Measurements from ENCODE around the gene PRR19. TPM values are rescaled to one million over a fixed set of nuclear protein-coding genes. Genes with fewer than 3 reads are reported as not detected.

PRR19 gene
- total RNA-seq, 1 experiment from 2014 or later, result 3.6 TPM

DNA sequence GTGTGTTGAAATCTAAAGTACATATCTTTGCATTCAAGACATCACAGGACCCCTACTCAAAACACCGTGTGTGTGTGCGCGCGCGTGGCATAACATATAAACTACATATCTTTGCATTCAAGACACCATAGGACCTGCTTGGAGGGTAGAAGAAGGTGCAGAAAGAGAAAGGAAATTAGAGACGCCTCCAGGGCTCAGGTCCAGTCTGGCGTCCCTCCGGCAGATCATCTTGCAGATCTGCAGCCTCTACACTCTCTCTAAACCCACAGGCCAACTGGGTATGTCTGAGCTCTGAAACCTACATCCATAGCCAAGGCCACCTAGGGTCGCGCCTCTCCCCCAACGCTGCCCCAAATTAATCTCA is 1.2 kb downstream of the PRR19 start:
- BruUV-seq (replicated peaks), result no TSS peak

DNA sequence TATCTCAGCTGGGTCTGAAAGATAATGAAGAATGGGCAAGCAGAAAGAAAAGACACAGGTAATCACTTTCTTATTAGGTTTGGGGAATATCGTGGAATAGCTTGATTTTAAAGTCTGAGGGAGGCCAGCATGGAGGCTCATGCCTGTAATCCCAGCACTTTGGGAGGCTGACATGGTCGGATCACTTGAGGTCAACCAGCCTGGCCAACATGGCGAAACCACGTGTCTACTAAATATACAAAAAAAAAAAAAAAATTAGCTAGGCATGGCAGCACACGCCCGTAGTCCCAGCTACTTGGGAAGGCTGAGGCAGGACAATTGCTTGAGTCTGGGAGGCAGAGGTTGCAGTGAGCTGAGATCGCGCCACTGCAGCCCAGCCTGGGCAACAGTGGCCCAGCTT is 1.9 kb downstream of the PRR19 start:
- intact Hi-C loops (cut with micrococcal nuclease; ENCODE audit: unreplicated experiment), result no loop called here
- Histone ChIP-seq H3K4me1 (ENCODE audit: insufficient read depth, low read length, poor library complexity, severe bottlenecking) (peaks cover 15% of the 10 kb centered on the region), H3K9me3 (ENCODE audit: low read depth, low read length, poor library complexity, severe bottlenecking) (no peaks in the 10 kb centered on the region), H3K27ac (ENCODE audit: low read depth, low read length, poor library complexity, severe bottlenecking) (no peak overlapping the region), H3K27me3 (replicated peaks; ENCODE audit: insufficient read depth, low read depth, low read length, poor library complexity) (no peaks in the 10 kb centered on the region), H3K4me3 (ENCODE audit: low read depth, low read length, poor library complexity, severe bottlenecking) (no peak overlapping the region), H3K36me3 (ENCODE audit: insufficient read depth, low read length, poor library complexity, severe bottlenecking) (peaks cover 8% of the 10 kb centered on the region)
- BruUV-seq (replicated peaks), result no TSS peak
- POLR2A ChIA-PET (ENCODE audit: low non-redundant PET), result no interaction called here
- CTCF ChIA-PET, result interaction anchor here (0.6 kb wide), 1 partner anchor 116 kb away, joined by 6 read pairs; no protein-coding TSS in a partner anchor
- no peak for TF ChIP-seq EZH2 (IDR thresholded peaks at IDR 0.05; ENCODE audit: borderline replicate concordance, low read depth, low read length, poor library complexity, severe bottlenecking)
- TF ChIP-seq, protein P1, sequence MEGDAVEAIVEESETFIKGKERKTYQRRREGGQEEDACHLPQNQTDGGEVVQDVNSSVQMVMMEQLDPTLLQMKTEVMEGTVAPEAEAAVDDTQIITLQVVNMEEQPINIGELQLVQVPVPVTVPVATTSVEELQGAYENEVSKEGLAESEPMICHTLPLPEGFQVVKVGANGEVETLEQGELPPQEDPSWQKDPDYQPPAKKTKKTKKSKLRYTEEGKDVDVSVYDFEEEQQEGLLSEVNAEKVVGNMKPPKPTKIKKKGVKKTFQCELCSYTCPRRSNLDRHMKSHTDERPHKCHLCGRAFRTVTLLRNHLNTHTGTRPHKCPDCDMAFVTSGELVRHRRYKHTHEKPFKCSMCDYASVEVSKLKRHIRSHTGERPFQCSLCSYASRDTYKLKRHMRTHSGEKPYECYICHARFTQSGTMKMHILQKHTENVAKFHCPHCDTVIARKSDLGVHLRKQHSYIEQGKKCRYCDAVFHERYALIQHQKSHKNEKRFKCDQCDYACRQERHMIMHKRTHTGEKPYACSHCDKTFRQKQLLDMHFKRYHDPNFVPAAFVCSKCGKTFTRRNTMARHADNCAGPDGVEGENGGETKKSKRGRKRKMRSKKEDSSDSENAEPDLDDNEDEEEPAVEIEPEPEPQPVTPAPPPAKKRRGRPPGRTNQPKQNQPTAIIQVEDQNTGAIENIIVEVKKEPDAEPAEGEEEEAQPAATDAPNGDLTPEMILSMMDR (conservative IDR thresholded peaks at IDR 0.05; ENCODE audit: low read depth, low read length), result no peak
- no peak for DNase-seq (ENCODE audit: low spot score)

More for the DNA sequence above, 1.2 kb downstream of the PRR19 start:
- no peaks in the 10 kb centered on the region for H3K9me3 ChIP-seq (ENCODE audit: low read depth, low read length, poor library complexity, severe bottlenecking)
- H3K27me3 ChIP-seq (replicated peaks; ENCODE audit: insufficient read depth, low read depth, low read length, poor library complexity), result no peaks in the 10 kb centered on the region
- TF ChIP-seq, protein P1 (conservative IDR thresholded peaks at IDR 0.05; ENCODE audit: low read depth, low read length), result no peak
- TF ChIP-seq EZH2 (IDR thresholded peaks at IDR 0.05; ENCODE audit: borderline replicate concordance, low read depth, low read length, poor library complexity, severe bottlenecking), result no peak
- ChIA-PET POLR2A (ENCODE audit: low non-redundant PET) (no interaction called here), CTCF (no interaction called here)
- H3K4me1 ChIP-seq (ENCODE audit: insufficient read depth, low read length, poor library complexity, severe bottlenecking), result peaks cover 15% of the 10 kb centered on the region
- H3K27ac ChIP-seq (ENCODE audit: low read depth, low read length, poor library complexity, severe bottlenecking), result peak overlapping the region; percentile 80
- no peak for DNase-seq (ENCODE audit: low spot score)
- peak overlapping the region; percentile 88 for H3K4me3 ChIP-seq (ENCODE audit: low read depth, low read length, poor library complexity, severe bottlenecking)
- intact Hi-C loops (cut with micrococcal nuclease; ENCODE audit: unreplicated experiment), result no loop called here
- peaks cover 8% of the 10 kb centered on the region for H3K36me3 ChIP-seq (ENCODE audit: insufficient read depth, low read length, poor library complexity, severe bottlenecking)

DNA sequence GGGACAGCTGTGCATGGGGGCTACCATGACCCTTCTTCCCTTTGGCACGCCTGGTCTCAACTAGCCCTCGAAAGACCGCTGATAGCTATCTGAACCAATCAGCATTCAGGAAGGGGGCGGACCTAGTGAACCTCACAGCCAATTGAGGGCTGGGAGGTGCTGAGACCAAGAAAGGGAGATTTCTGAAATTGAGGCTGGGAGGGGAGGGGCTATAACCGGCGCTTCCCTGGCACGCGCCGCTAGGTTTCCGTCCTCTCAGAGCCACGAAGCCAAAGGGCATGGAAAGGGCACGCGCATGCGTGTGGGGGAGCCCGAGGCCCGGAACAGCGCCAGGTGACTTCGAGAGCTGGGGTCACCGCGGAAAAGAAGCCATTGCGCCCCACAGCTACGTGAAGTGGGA is 4.7 kb downstream of the PRR19 start:
- CTCF ChIA-PET, result no interaction called here
- POLR2A ChIA-PET (ENCODE audit: low non-redundant PET), result no interaction called here
- Histone ChIP-seq H3K4me3 (ENCODE audit: low read depth, low read length, poor library complexity, severe bottlenecking) (no peak overlapping the region), H3K9me3 (ENCODE audit: low read depth, low read length, poor library complexity, severe bottlenecking) (no peaks in the 10 kb centered on the region), H3K27ac (ENCODE audit: low read depth, low read length, poor library complexity, severe bottlenecking) (no peak overlapping the region), H3K27me3 (replicated peaks; ENCODE audit: insufficient read depth, low read depth, low read length, poor library complexity) (no peaks in the 10 kb centered on the region), H3K4me1 (ENCODE audit: insufficient read depth, low read length, poor library complexity, severe bottlenecking) (peaks cover 9% of the 10 kb centered on the region), H3K36me3 (ENCODE audit: insufficient read depth, low read length, poor library complexity, severe bottlenecking) (no peaks in the 10 kb centered on the region)
- DNase-seq (ENCODE audit: low spot score), result no peak
- intact Hi-C loops (cut with micrococcal nuclease; ENCODE audit: unreplicated experiment), result no loop called here
- no peak for TF ChIP-seq EZH2 (IDR thresholded peaks at IDR 0.05; ENCODE audit: borderline replicate concordance, low read depth, low read length, poor library complexity, severe bottlenecking)
- TF ChIP-seq, protein P1 (conservative IDR thresholded peaks at IDR 0.05; ENCODE audit: low read depth, low read length), result no peak
- no TSS peak for BruUV-seq (replicated peaks)
